ENCODE data around the gene BCAS4. TPM values are rescaled to one million over a fixed set of nuclear protein-coding genes. Genes with fewer than 3 reads are reported as not detected.
"Not testable (repeated sequence)": the region's sequence is repeated elsewhere in the genome, so short reads cannot be mapped to it uniquely, and the experiment has no call there.

The BCAS4 gene
- polyA plus RNA-seq, 1 experiment: 37.3 TPM

- DNase-seq (ENCODE audit: low read depth, low spot score): no peak
- CTCF ChIA-PET: interaction anchor here (0.6 to 1.9 kb wide), 3 partner anchors 19 to 795 kb away, joined by 3 to 14 read pairs (median 5); no protein-coding TSS in a partner anchor
- Histone ChIP-seq H3K27me3 (ENCODE audit: control insufficient read depth, insufficient read depth, low read length) (peaks cover 3% of the 10 kb centered on the region), H3K4me3 (ENCODE audit: low read depth, low read length) (no peak overlapping the region), H3K9me3 (ENCODE audit: control insufficient read depth, insufficient read depth, low read length) (no peaks in the 10 kb centered on the region), H3K27ac (ENCODE audit: low read depth, low read length) (no peak overlapping the region)
- no peak for TF ChIP-seq CTCF (IDR thresholded peaks at IDR 0.05; ENCODE audit: low read depth, low read length)
- POLR2A ChIA-PET: no interaction called here
Measured at GRCh38 chr20:50774515-50774914, 20.3 kb upstream of the BCAS4 start.

- no peak overlapping the region for H3K27ac ChIP-seq (ENCODE audit: low read depth, low read length)
- H3K27me3 ChIP-seq (ENCODE audit: control insufficient read depth, insufficient read depth, low read length): peaks cover 3% of the 10 kb centered on the region
- DNase-seq (ENCODE audit: low read depth, low spot score): no peak
- POLR2A ChIA-PET: no interaction called here
- H3K4me3 ChIP-seq (ENCODE audit: low read depth, low read length): no peak overlapping the region
- H3K9me3 ChIP-seq (ENCODE audit: control insufficient read depth, insufficient read depth, low read length): no peaks in the 10 kb centered on the region
- TF ChIP-seq CTCF (IDR thresholded peaks at IDR 0.05; ENCODE audit: low read depth, low read length): no peak
- CTCF ChIA-PET: interaction anchor here (0.8 to 1.2 kb wide), 2 partner anchors 14 to 194 kb away, joined by 3 to 4 read pairs; no protein-coding TSS in a partner anchor
Measured at GRCh38 chr20:50776122-50776817, 18.6 kb upstream of the BCAS4 start.

- Histone ChIP-seq H3K27me3 (ENCODE audit: control insufficient read depth, insufficient read depth, low read length) (peaks cover 3% of the 10 kb centered on the region), H3K9me3 (ENCODE audit: control insufficient read depth, insufficient read depth, low read length) (no peaks in the 10 kb centered on the region), H3K27ac (ENCODE audit: low read depth, low read length) (no peak overlapping the region), H3K4me3 (ENCODE audit: low read depth, low read length) (no peak overlapping the region)
- TF ChIP-seq CTCF (IDR thresholded peaks at IDR 0.05; ENCODE audit: low read depth, low read length): no peak
- POLR2A ChIA-PET: no interaction called here
- CTCF ChIA-PET: interaction anchor here (0.7 to 1.2 kb wide), 3 partner anchors 13 to 771 kb away, joined by 3 to 4 read pairs (median 4); no protein-coding TSS in a partner anchor
- no peak for DNase-seq (ENCODE audit: low read depth, low spot score)
Measured at GRCh38 chr20:50777373-50777772, 17.5 kb upstream of the BCAS4 start.

- POLR2A ChIA-PET; H3K27me3 ChIP-seq (ENCODE audit: control insufficient read depth, insufficient read depth, low read length); H3K4me3 ChIP-seq (ENCODE audit: low read depth, low read length); H3K9me3 ChIP-seq (ENCODE audit: control insufficient read depth, insufficient read depth, low read length); H3K27ac ChIP-seq (ENCODE audit: low read depth, low read length); DNase-seq (ENCODE audit: low read depth, low spot score): not testable (repeated sequence)
- CTCF ChIA-PET: interaction anchor here (0.7 to 1.6 kb wide), 5 partner anchors 9 to 137 kb away, joined by 3 to 7 read pairs (median 6); partner anchors contain the start of gene BCAS4
Measured at GRCh38 chr20:50778994-50779393, 15.9 kb upstream of the BCAS4 start.

- Histone ChIP-seq H3K4me3 (ENCODE audit: low read depth, low read length) (no peak overlapping the region), H3K27ac (ENCODE audit: low read depth, low read length) (no peak overlapping the region), H3K27me3 (ENCODE audit: control insufficient read depth, insufficient read depth, low read length) (no peaks in the 10 kb centered on the region), H3K9me3 (ENCODE audit: control insufficient read depth, insufficient read depth, low read length) (no peaks in the 10 kb centered on the region)
- CTCF ChIA-PET: interaction anchor here (1.5 kb wide), 1 partner anchor 10 kb away, joined by 8 read pairs; no protein-coding TSS in a partner anchor
- DNase-seq (ENCODE audit: low read depth, low spot score): no peak
- POLR2A ChIA-PET: no interaction called here
- TF ChIP-seq CTCF (IDR thresholded peaks at IDR 0.05; ENCODE audit: low read depth, low read length): no peak
Measured at GRCh38 chr20:50783390-50783789, 11.5 kb upstream of the BCAS4 start.

All from AG04450 (cell line).